Lower leg skin (tissue), 3 donors: Measurements from ENCODE around the gene ARRDC5.

Source experiments
- CTCF ChIP-seq, 3 donors: fragments of 450-650 bp; IDR thresholded peaks; one replicate each; pipeline ENCODE4 v1.5.1; 2016; ENCODE audit warnings: antibody characterized with exemption in 3 of 3, mild to moderate bottlenecking in 3 of 3, moderate library complexity in 2 of 3
- POLR2A ChIP-seq, 2 donors: fragments of 450-650 bp; IDR thresholded peaks; one replicate each; pipeline ENCODE4 v1.6.1; 2016 to 2017; ENCODE audit warnings: antibody characterized with exemption in 2 of 2, mild to moderate bottlenecking in 1 of 2, moderate library complexity in 1 of 2

DNA sequence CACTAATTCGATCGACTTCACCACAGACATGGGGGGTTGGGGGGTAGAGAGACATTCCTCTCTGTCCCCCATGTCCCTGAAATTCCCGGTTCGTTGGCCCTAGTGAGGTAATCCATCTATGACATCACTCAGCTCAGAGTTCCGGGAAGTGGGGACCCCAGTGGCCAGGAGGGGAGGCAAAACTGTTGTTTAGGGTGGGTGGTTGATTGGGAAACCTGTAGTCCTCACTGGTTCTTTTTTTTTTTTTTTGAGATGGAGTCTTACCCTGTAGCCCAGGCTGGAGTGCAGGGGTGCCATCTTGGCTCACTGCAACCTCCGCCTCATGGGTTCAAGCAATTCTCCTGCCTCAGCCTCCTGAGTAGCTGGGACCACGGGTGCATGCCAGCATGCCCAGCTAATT, at the start of gene ARRDC5:
- TF ChIP-seq CTCF (IDR thresholded peaks at IDR 0.05) (no peak), POLR2A (IDR thresholded peaks at IDR 0.05) (no peak)
